NCI-H345 treated with DMSO at 0.1 percent for 48 hours (cell line): ENCODE data around the gene CNTNAP5.

Source experiments
- DNase-seq: peaks from one replicate; lab custom pipeline; 2025; ENCODE audit not compliant: unreplicated experiment; lab: John Stamatoyannopoulos, UW

The CNTNAP5 gene

GRCh38 chr2:124025171-124025580 lies at the start of gene CNTNAP5:
TSS of gene CNTNAP5 (plus strand) at chr2:124025287. CDS start at chr2:124025651, 364 bp downstream.
- DNase-seq = peak; percentile 31

- DNase-seq = no peak
Observed at GRCh38 chr2:123976054-123976648, 48.9 kb upstream of the CNTNAP5 start.

GRCh38 chr2:123993728-123994323 lies 31.3 kb upstream of the CNTNAP5 start:
- no peak for DNase-seq

- no peak for DNase-seq
Observed at GRCh38 chr2:123999681-124000080, 25.4 kb upstream of the CNTNAP5 start.

- DNase-seq = no peak
Observed at GRCh38 chr2:124001696-124002430, 23.2 kb upstream of the CNTNAP5 start.

GRCh38 chr2:124018890-124019289 lies 6.2 kb upstream of the CNTNAP5 start:
- DNase-seq = no peak

- DNase-seq = peak; percentile 31
Observed at GRCh38 chr2:124024561-124025170, 421 bp upstream of the CNTNAP5 start.

- DNase-seq = peak; percentile 34
Observed at GRCh38 chr2:124025891-124026434, 876 bp downstream of the CNTNAP5 start.

- no peak for DNase-seq
Observed at GRCh38 chr2:124026503-124026902, 1.4 kb downstream of the CNTNAP5 start.

GRCh38 chr2:124027182-124027581 lies 2.1 kb downstream of the CNTNAP5 start:
- DNase-seq = peak; percentile 73

GRCh38 chr2:124032799-124033198 lies 7.7 kb downstream of the CNTNAP5 start:
- DNase-seq = no peak

GRCh38 chr2:124034265-124034664 lies 9.2 kb downstream of the CNTNAP5 start:
- DNase-seq = no peak

- no peak for DNase-seq
Observed at GRCh38 chr2:124035001-124035400, 9.9 kb downstream of the CNTNAP5 start.

- no peak for DNase-seq
Observed at GRCh38 chr2:124039032-124039431, 13.9 kb downstream of the CNTNAP5 start.

GRCh38 chr2:124039762-124040291 lies 14.7 kb downstream of the CNTNAP5 start:
- peak; percentile 49 for DNase-seq

- DNase-seq = no peak
Observed at GRCh38 chr2:124045894-124046293, 20.8 kb downstream of the CNTNAP5 start.

- no peak for DNase-seq
Observed at GRCh38 chr2:124046332-124046731, 21.2 kb downstream of the CNTNAP5 start.

- DNase-seq = no peak
Observed at GRCh38 chr2:124048102-124048501, 23.0 kb downstream of the CNTNAP5 start.

- DNase-seq = no peak
Observed at GRCh38 chr2:124048664-124049063, 23.6 kb downstream of the CNTNAP5 start.

GRCh38 chr2:124049136-124049535 lies 24.0 kb downstream of the CNTNAP5 start:
- DNase-seq = no peak

- no peak for DNase-seq
Observed at GRCh38 chr2:124050833-124051497, 25.9 kb downstream of the CNTNAP5 start.
